ENCODE data around the gene CDKN1A.
"Not testable (repeated sequence)": the region's sequence is repeated elsewhere in the genome, so short reads cannot be mapped to it uniquely, and the experiment has no call there.

The CDKN1A gene

DNA sequence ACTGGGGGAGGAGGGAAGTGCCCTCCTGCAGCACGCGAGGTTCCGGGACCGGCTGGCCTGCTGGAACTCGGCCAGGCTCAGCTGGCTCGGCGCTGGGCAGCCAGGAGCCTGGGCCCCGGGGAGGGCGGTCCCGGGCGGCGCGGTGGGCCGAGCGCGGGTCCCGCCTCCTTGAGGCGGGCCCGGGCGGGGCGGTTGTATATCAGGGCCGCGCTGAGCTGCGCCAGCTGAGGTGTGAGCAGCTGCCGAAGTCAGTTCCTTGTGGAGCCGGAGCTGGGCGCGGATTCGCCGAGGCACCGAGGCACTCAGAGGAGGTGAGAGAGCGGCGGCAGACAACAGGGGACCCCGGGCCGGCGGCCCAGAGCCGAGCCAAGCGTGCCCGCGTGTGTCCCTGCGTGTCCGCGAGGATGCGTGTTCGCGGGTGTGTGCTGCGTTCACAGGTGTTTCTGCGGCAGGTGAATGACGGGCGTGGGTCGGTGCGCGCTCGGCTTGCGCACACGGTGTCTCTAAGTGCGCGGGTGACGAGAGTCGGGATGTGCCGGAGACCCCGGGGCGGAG lies at the start of gene CDKN1A:
TSS of gene CDKN1A (plus strand) at position 227 of the 555 bp plus-strand sequence. CDS start 5,388 bp downstream, outside the sequence.
- DNase-seq (ENCODE audit: low read depth in 2 of 2): peak; percentile 55 to 67

DNA sequence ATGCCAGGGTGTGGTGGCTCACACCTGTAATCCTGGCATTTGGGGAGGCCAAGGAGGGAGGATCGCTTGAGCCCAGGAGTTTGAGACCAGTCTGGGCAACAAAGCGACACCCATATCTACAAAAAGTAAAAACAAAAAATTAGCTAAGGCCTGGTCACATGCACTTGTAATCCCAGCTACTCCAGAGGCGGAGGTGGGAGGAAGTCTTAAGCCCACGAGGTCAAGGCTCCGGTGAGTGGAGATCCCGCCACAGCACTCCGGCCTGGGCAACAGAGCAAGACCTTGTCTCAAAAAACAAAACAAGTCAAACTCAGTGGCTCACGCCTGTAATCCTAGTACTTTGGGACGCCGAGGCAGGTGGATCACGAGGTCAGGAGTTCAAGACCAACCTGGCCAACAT lies 48.7 kb upstream of the CDKN1A start:
- no peak for DNase-seq (ENCODE audit: low read depth in 2 of 2)

DNA sequence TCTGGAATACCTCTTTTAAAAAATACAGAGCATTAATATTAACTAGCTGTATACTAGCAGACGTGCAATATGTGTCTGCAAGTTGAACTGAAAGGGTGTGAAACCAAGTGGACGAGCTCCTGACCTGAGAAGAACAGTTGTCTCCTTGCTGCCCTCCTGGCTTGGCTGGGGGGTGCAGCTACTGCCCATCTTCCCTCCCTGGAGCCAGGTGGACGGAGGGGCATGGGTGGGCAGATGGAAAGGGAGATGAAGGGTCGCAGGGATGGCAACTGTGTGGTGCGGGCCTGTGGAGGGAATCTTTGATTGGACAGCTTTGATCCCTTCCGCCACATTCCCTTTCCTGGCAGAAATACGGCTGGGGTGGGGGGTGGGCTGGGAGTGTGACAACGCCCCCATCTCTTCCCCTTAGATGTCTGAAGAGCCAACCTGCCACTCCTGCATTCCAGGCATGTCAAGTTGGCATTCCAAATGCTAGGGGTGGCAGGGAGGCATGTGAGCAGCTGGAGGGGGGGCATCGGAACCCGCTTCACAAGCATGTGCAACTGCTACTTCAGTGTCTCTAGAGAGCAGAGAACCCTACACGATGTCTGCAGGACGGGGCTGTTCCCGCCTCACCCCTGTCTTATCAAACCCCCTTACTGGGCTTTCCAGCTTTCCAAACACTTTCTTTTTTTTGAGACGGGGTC lies 47.0 kb upstream of the CDKN1A start:
- no peak for DNase-seq (ENCODE audit: low read depth in 2 of 2)

DNA sequence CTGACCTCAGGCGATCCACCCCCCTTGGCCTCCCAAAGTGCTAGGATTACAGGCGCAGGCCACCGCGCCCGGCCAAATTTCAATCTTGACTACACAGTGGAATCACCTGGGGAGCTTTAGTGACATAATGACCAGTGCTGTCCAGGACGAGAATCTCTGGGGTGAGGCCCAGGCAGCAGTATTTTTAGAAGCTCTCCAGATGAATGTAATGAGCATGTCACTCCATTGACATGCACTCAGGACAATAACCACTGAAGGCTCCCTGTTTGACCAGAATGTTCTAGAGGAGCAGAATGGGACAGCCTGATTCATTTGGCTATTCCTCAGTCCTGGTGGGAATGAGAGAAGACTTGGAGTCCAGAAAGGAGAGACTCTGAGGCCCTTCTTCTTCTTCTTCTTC lies 45.1 kb upstream of the CDKN1A start:
- no peak for DNase-seq (ENCODE audit: low read depth in 2 of 2)

DNA sequence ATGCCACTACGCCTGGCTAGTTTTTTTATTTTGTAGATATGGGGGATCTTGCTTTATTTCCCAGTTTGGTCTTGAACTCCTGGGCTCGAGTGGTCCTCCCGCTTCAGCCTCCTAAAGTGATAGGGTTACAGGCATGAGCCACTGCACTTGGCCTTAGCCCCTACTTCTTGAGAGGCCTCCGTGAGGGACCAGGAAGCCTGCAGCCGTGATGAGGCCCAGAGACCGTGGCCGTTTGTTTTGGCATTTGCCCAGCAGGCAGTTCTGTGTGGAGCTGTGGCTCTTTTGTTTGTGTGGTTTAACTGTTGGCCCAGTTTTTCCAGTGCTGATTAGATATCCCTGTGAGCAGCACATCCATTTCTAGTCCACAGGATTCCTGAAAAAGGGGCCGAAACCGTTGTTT lies 44.6 kb upstream of the CDKN1A start:
- no peak for DNase-seq (ENCODE audit: low read depth in 2 of 2)

DNA sequence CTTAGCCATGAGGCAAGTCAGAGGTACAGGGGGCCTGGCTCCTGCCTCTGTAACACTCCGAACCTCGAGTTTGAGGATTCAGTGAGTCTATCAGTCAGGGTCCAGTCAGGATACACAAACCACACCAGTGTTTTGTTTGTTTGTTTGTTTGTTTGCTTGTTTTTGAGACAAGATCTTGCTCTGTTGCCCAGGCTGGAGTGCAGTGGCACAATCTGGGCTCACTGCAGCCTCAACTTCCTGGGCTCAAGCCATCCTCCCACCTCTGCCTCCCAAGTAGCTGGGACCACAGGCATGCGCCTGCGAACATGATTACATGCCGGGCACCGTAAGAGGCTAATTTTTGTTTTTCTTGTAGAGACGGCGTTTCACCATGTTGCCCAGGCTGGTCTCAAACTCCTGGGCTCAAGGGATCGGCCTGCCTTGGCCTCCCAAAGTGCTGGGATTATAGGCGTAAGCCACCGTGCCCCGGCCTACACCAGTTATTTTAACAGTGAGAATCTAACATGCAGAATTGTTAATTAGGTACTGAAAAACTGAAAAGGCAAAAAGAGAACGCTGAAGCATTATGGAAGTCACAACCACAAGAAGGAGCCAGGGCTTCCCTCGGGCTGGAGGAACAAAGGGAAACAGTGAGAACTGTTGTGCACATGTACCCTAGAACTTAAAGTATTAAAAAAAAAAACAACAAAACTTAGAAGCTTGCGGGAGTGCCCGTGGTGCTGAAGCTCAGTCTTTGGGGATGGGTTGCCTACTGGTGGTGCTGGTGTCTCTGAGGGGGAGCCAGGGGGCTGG lies 44.0 kb upstream of the CDKN1A start:
- no peak for DNase-seq (ENCODE audit: low read depth in 2 of 2)

DNA sequence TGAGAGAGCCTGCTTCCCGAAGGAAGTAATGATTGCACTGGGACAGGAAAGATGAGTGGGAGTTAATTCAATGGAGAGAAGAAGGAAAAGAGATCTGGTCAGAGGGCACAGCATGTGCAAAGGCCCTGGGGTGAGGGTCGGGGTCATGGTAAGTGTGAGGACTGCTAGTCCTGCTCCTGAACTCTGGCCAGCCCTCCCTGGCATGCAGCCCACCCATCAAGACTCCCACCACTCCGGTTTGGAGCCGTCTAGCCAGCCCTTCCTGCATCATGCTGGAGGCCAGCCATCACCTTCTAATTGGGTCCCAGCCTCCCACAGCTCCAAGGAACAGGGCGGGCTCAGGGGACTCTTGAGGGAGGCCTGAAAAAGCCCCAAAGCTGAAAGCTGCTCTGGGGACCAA lies 42.2 kb upstream of the CDKN1A start:
- no peak for DNase-seq (ENCODE audit: low read depth in 2 of 2)

DNA sequence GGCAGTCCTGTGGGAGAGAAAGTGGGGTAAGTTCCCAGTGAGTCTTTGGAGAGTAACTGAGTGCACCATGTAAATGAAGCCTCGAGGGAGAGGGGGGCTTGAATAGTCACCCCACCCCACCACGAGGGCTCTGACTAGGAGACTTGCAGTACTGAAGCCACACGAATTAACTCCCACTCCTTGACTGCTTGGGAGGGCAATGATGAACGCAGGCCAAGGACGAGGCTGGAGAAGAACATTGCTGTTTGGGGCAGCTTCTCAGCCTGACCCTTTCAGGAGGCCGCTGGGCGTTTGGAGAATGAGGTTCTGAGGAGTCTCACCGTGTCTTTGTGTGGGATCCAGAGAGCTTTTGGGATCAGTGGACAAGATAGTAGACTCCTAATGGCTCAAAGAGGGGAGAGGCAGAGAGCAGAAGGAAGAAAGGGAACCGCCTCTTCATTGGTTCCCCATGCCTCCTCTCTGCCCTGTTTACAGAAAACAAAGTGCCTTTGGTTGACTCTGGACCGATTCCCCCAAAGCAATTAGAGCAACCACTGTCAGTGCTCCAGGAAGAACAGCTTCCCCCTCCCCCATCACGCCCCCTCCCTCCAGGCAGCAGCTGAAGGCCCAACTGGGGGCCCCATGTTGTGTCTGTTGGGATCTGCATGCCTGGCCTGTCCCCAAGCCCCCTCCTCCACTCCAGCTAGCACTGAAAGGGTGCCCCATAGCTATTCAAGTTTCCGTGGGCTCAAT lies 41.7 kb upstream of the CDKN1A start:
- no peak for DNase-seq (ENCODE audit: low read depth in 2 of 2)

DNA sequence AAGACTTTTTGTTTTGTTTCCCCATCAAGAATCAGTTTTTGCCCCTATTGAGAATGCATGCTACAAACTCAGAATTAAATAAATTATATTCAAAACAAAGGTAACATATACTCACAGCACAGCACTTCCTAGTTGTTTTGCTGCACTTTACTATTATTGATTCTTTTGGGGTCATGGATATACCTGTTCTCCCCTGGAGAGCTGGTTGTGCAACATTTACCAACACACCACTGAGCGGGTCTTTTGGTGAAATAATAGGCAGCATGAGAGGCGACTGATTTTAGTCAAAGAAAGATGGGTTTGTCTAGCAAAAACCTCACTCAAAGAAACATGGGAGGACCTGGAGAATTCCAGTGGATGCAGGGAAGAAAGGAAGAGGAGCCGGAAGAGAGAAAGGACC lies 39.9 kb upstream of the CDKN1A start:
- no peak for DNase-seq (ENCODE audit: low read depth in 2 of 2)

DNA sequence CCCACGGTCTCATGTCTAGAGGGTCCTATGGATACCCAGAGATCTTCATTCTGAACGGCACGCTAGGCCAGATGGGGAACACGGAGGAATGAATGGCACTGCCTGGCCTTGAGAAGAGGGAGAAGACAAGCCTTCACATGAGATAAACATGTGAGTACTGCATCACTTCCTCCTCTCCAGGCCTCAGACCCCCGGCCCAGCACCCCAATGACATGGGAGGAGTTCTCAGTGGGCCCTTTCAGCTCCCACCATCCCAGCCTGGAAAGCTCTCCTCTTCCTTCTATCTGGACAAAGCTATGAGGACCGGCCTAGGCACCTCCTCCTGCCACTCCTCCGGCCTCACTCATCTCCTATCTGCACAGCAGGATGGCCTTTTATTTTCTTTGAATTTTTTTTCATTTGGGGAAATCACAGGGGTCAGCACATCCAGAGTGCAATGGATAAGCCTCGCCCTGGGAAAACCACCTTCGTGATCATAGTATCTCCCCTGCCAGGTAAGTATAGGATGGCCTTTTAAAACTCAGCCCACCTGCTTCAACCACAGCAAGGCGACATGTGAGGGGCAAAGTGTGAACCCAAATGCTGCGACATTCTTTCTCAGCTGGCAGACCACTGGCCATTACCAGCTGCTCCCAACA lies 39.2 kb upstream of the CDKN1A start:
- no peak for DNase-seq (ENCODE audit: low read depth in 2 of 2)

DNA sequence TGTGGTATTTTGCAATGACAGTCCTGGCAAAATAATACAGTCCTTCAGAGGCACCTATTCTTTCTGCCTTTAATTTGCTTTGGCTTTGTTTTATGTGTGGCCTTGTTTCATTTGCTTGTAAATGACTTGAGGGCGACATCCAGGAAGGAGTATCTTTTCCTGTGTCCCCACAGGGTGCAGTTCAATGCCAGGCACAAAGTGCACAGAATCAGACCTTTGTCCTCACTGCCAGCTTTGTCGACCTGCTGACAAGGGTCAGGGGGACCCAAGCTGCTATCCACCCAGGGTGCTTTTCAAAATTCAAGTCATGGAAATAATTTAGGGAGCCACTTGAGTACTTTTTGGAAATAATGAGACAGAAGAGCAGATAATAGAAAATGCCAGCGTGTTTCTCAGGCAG lies 37.0 kb upstream of the CDKN1A start:
- no peak for DNase-seq (ENCODE audit: low read depth in 2 of 2)

DNA sequence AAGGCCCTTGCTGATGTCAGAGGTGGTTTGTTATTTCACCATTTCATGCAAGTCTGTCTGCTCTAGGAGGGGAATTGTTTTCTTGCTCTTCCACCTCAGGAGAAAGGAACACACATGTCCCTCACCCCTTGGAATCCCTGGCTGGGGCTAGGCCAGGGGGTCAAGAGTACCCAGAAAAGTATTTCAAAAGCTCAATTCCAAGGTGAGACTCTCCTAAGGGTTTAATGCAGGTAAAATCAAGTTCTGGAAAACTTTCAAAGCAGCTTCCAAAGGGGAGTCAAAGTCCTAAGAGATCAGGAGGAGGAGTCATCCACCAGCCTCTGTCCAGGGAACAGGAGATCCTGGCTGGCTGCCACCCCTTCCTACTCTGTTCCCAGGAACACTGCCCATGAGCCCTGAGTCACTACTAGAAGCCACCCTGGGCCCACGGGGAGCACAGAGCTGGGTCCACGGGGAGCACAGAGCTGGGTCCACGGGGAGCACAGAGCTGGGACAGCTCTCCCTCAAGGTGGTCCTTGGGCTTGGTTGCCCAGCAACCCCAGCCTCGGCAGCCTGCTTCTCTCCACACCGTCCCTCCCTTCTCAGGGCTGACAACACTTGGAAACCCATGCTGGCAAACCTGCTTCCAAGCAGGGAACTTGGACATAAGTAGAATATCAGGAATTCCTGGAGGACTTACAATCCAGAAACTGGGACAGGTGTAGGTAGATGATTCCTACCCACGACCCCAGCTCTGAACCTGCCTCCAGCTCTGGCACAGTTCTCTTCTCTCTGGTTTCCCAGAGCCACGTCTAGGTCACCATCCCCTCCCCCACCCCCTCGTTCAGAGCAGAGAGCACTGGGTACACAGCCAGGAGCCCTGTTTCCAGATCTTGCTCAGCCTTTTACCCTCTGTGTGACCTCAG lies 35.3 kb upstream of the CDKN1A start:
- no peak for DNase-seq (ENCODE audit: low read depth in 2 of 2)

DNA sequence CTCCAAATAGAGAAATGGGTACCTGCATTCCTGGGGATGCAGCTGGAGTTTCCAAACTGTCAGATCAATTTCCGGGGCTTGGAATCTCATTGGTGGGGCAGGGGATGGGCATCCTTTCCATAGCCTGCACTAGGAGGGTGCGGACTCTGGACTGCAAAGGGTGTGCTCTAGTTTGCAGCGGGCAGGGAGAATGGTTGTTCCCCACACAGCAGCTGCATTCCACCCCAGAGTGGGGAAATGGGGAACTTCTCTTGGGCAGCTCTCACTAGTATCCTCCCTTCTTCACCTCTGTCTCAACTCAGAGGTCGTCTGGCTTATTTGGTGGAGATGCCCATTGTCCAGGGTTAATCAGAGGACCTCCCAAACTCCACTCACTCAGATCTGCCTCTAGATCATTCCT lies 34.5 kb upstream of the CDKN1A start:
- no peak for DNase-seq (ENCODE audit: low read depth in 2 of 2)

DNA sequence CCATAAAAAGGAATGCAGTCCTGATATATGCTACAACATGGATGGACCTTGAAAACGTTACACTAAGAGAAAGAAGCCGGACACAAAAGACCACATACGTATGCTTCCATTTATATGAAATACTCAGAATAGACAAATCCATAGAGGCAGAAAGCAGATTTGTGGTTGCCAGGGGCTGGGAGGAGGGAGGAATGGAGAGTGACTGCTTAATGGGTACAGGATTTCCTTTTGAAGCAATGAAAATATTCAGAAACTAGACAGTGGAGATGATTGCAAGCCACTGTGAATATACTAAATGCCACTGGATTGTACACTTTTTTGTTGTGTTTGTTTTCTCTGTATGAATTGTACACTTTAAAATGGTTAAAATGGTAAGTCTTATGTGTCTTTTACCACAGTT lies 29.4 kb upstream of the CDKN1A start:
- no peak for DNase-seq (ENCODE audit: low read depth in 2 of 2)

DNA sequence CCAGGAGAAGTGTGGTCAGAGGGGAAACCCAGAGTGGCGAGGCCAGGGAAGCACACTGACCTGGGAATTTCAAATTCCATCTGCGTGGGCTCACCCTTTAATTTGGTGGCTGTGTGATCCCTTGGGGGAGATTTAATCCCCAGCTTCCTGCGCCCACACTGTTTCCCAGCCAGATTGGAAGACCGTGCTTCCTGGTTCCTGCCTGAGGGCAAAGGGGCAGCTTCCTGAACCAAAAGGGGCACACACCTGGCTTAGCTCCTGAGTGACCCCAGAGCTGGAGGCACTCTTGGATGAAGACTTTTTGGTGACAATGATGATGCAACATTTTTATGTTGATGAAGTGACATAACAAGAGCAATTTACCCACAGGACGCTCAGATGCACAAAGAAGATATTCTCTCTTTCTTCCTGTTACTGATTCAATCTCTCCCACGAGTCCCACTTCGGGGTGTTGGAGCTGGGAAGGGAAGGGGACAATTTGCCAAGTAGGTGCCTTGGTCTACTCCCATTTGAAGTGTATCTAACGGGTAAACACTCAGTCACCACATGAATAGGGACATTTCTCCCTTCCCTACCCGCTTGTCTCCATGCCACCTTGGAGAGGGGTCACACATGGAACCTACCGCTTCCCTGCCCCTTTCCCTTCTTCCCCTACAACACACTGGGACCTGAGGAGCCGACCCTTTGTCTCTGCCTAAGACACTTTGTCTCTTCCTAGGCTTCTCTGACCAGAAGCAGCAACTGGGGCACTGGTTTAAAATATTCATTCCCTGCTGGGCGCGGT lies 28.6 kb upstream of the CDKN1A start:
- no peak for DNase-seq (ENCODE audit: low read depth in 2 of 2)

DNA sequence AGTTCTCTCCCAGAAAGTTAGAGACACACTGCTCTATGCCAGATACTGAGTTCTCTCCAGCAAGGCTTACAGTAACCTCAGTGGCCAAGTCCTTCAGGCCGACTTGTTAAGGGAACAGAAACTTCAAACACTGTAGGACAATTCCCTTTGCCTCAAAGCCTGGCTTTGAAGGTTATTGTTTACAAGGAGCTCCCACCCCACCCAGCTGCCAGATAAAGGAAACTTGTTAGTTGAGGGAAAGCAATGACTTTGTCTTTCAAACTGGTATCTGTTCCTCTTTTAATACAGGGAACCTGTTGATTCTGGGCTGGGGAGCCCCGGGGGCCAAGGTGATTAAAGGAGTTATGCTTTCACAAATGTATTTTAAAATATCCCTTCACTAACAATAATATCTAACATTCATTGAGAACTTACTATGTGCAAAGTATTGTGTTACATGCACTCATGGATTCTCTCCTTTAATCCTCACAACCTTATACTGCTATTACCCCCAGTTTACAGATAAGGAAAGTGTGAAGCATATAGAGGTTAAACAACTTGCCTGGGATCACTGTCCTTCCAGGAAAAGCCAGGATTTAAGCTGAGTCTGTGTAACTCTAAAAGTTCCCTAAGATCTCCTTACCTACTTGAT lies 27.6 kb upstream of the CDKN1A start:
- DNase-seq (ENCODE audit: low read depth in 2 of 2): no peak

DNA sequence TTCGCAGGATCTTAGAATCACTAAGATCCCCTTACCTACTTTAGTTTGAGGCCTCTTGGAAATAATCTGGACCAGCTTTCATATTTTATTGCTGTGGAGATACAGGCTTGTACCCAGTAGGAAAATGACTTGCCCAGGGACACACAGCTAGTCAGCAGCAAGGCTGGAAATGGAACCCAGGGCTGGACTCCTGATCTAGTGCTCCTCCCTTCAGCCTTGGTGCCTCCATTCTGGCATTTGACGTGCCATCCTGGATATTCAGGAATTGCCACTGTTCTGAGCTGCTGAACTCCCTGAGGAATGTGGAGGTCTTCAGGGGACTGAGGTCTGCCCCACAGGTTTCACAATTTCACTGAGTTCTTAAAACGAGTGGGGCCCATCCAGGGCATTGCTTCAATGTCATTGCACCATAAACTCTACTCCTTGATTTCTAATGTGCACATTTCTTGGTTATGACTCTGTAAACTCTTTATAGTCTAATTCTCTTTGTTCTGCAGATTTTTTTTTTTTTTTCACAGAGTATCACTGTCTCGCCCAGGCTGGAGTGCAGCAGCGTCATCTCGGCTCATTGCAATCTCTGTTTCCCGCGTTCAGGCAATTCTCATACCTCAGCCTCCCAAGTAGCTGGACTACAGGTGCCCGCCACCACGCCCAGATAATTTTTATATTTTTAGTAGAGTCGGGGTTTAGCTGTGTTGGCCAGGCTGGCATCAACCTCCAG lies 26.7 kb upstream of the CDKN1A start:
- no peak for DNase-seq (ENCODE audit: low read depth in 2 of 2)

DNA sequence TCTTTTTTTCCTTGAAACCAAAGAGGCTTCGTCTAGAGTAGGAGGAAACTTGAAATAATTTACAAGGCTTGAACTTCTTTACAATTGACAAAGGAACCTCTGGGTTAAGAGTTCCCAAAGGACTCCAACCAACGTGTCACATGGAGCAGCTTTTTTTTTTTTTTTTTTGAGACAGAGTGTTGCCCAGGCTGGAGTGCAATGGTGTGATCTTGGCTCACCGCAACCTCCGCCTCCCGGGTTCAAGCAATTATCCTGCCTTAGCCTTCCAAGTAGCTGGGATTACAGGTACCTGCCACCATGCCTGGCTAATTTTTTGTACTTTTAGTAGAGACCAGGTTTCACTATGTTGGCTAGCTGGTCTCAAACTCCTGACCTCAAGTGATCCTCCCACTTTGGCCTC lies 24.0 kb upstream of the CDKN1A start:
- DNase-seq (ENCODE audit: low read depth in 2 of 2): not testable (repeated sequence)
